PC-3 (cell line): ENCODE results near the gene SEMA3B. TPM values are rescaled to one million over a fixed set of nuclear protein-coding genes. Genes with fewer than 3 reads are reported as not detected.

Experiments used
- ATAC-seq: fragments of 200-7000 bp; cut with Tn5 transposase; 2 replicates; pipeline ENCODE4 v1.9.1; 2020; ENCODE audit warnings: mild to moderate bottlenecking, moderate library complexity
- BruUV-seq: library from RNA; stranded (reverse); fragments of 400-500 nt; replicated peaks from 2 replicates; lab custom pipeline; 2021; lab: Mats Ljungman, UMichigan
- CTCF ChIA-PET: fragments of 300-600 bp; sonication (Branson Sonifier 250); formaldehyde crosslinking; loops from one replicate; lab custom pipeline; 2022; ENCODE audit warnings: antibody characterized with exemption; lab: Charles Lee
- POLR2A ChIA-PET: fragments of 300-600 bp; sonication (Branson Sonifier 250); formaldehyde crosslinking; loops from one replicate; lab custom pipeline; 2022; ENCODE audit warnings: antibody characterized with exemption; ENCODE audit not compliant: unreplicated experiment; lab: Charles Lee
- DNase-seq: peaks from one replicate; pipeline ENCODE4 v3.0.0-alpha.2; 2015
- H2AFZ ChIP-seq: fragments of 300-600 bp; sonication (generic); 2 replicates; pipeline ENCODE4 v1.6.0; 2016; ENCODE audit warnings: antibody characterized with exemption, low read length
- H3F3A ChIP-seq: fragments of 300-600 bp; sonication (generic); one replicate; pipeline ENCODE4 v1.6.0; 2017; ENCODE audit warnings: antibody characterized with exemption, low read length, control low read depth, mild to moderate bottlenecking; ENCODE audit not compliant: unreplicated experiment
- H3K27ac ChIP-seq: fragments of 300-600 bp; sonication (generic); 2 replicates; pipeline ENCODE4 v1.5.1; 2016; ENCODE audit warnings: mild to moderate bottlenecking, low read length
- H3K27me3 ChIP-seq: fragments of 300-600 bp; sonication (generic); 2 replicates; pipeline ENCODE4 v1.6.1; 2016; ENCODE audit warnings: low read length, mixed read lengths
- H3K36me3 ChIP-seq: fragments of 300-600 bp; sonication (generic); 2 replicates; pipeline ENCODE4 v1.6.1; 2016; ENCODE audit warnings: low read depth, mixed run types, low read length, mixed read lengths
- H3K4me1 ChIP-seq: fragments of 300-600 bp; sonication (generic); 2 replicates; pipeline ENCODE4 v1.5.1; 2016; ENCODE audit warnings: low read length; ENCODE audit not compliant: insufficient read depth
- H3K4me2 ChIP-seq: fragments of 300-600 bp; sonication (generic); 2 replicates; pipeline ENCODE4 v1.6.0; 2016; ENCODE audit warnings: low read length
- H3K4me3 ChIP-seq: fragments of 300-600 bp; sonication (generic); 2 replicates; pipeline ENCODE4 v1.5.1; 2016; ENCODE audit warnings: mild to moderate bottlenecking, low read length, mixed read lengths
- H3K79me2 ChIP-seq: fragments of 300-600 bp; sonication (generic); 2 replicates; pipeline ENCODE4 v1.6.1; 2017; ENCODE audit warnings: low read length, mixed read lengths
- H3K9ac ChIP-seq: fragments of 300-600 bp; sonication (generic); 2 replicates; pipeline ENCODE4 v1.6.0; 2016; ENCODE audit warnings: mild to moderate bottlenecking, low read length
- H3K9me2 ChIP-seq: fragments of 300-600 bp; sonication (generic); replicated peaks from 2 replicates; pipeline ENCODE4 v1.6.1; 2016; ENCODE audit warnings: mixed run types, low read length, mixed read lengths
- H3K9me3 ChIP-seq: fragments of 300-600 bp; sonication (generic); 2 replicates; pipeline ENCODE4 v1.6.1; 2016; ENCODE audit warnings: low read length, mixed read lengths
- H4K20me1 ChIP-seq: fragments of 300-600 bp; sonication (generic); 2 replicates; pipeline ENCODE4 v1.6.1; 2016; ENCODE audit warnings: low read length, mixed read lengths
- EZH2 ChIP-seq: fragments of 300-600 bp; sonication (generic); IDR thresholded peaks from one replicate; pipeline ENCODE4 v1.6.1; 2017; ENCODE audit warnings: antibody characterized with exemption, mild to moderate bottlenecking, low read length; ENCODE audit not compliant: unreplicated experiment
- EZH2phosphoT487 ChIP-seq: fragments of 300-600 bp; sonication (generic); IDR thresholded peaks from 2 replicates; pipeline ENCODE4 v1.6.1; 2018; ENCODE audit warnings: mild to moderate bottlenecking, antibody characterized with exemption, low read length, borderline replicate concordance
- intact Hi-C: fragments of 100-400 bp; cut with micrococcal nuclease; formaldehyde crosslinking; loops from 2 replicates; pipeline ENCODE4 v1.9.0; 2023
- total RNA-seq: library from RNA; depleted of rRNA; stranded (reverse); fragments of >200 nt; gene quantifications from 2 replicates; pipeline ENCODE4 v1.2.3, GENCODE V29; 2014
- TF ChIP-seq, protein P1 (sequence below): fragments of 300-600 bp; sonication (generic); conservative IDR thresholded peaks from 2 replicates; pipeline ENCODE4 v1.5.1; 2017; ENCODE audit warnings: antibody characterized with exemption, low read depth, mild to moderate bottlenecking, low read length

SEMA3B gene
- total RNA-seq, 1 experiment from 2014 or later = 40.1 TPM

DNA sequence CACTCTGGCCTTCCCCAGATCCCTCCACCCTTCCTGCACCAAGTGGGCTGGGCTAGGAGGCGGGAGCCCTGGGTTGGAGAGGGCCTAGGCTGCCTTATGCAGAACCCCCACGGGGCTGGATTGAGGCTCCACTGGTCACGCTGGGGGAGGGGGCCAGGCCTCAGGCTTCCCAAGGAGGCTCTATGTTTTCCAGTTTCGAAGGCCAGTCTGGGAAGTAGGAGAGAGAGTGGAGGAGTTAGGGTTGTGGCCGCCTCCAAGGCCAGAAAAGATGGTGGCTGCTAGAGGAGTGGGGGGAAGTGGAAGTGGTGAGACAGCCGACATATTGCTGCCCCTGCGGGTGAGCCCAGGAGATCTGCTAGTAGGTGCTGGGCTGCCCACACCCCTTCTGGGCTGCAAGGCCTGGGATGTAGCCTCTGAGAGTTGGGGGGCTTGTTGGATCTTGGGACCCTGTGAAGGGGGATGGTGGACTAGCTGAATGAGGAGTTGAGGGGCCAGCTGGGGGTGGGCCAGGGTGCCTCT, 31.8 kb upstream of the SEMA3B start:
- Histone ChIP-seq H3K9ac (peak overlapping the region; percentile 85), H3K4me3 (peak overlapping the region; percentile 78), H3K9me3 (no peaks in the 10 kb centered on the region), H3F3A (peaks cover 5% of the 10 kb centered on the region), H3K4me2 (peak overlapping the region; percentile 98), H3K36me3 (peaks cover 7% of the 10 kb centered on the region; the same call in 1 of the 2 replicates), H4K20me1 (peaks cover 42% of the 10 kb centered on the region), H3K79me2 (peaks cover 61% of the 10 kb centered on the region), H3K27me3 (no peaks in the 10 kb centered on the region), H2AFZ (no peak overlapping the region), H3K9me2 (no peaks in the 10 kb centered on the region), H3K27ac (peak overlapping the region; percentile 55), H3K4me1 (peaks cover 15% of the 10 kb centered on the region)
- intact Hi-C loops = no loop called here
- TF ChIP-seq EZH2phosphoT487 = no peak
- TF ChIP-seq, protein P1, sequence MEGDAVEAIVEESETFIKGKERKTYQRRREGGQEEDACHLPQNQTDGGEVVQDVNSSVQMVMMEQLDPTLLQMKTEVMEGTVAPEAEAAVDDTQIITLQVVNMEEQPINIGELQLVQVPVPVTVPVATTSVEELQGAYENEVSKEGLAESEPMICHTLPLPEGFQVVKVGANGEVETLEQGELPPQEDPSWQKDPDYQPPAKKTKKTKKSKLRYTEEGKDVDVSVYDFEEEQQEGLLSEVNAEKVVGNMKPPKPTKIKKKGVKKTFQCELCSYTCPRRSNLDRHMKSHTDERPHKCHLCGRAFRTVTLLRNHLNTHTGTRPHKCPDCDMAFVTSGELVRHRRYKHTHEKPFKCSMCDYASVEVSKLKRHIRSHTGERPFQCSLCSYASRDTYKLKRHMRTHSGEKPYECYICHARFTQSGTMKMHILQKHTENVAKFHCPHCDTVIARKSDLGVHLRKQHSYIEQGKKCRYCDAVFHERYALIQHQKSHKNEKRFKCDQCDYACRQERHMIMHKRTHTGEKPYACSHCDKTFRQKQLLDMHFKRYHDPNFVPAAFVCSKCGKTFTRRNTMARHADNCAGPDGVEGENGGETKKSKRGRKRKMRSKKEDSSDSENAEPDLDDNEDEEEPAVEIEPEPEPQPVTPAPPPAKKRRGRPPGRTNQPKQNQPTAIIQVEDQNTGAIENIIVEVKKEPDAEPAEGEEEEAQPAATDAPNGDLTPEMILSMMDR = no peak
- TF ChIP-seq EZH2 = no peak
- ChIA-PET POLR2A (no interaction called here), CTCF (no interaction called here)
- ATAC-seq (peak; percentile 7; the same call in 1 of the 2 replicates), DNase-seq (peak; percentile 36)
- BruUV-seq = no TSS peak

DNA sequence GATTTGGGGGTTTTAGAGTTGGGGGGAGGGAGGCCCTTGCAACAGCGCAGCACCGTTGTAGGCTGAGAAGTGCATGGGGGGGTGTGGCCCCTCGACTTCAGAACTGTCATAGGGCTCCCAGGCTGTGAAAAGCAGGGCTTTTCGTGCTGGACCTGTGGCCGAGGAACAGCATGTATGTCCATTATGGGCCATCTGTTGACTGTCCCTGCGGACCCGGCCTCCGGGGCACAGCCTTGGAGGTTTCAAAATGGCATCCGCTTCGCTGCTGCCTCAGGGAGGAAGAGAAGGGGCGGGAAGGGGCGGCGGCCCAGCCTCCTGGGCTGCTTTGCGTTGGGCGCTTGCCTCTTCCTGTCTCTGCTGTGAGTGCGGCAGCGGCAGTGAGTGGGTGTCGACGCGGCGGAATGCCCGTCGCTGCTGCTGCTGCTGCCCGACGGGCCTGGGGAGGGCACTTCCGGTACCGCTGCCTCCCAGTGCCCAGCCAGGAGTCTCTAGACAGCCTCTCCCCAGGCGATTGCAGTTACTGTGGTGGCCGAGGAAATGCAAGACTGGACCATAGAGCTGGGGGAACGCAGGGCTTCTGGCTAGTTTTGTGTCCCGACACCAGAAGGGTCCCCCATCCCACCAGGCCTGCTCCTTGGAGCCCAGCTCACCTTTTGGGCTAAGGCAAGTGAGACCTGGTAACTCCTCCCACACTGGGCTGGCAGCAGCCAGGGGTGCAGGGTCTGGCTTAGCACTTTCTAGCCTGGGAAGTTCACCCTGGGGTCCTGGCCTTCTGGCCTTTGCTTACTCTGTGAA, 31.0 kb upstream of the SEMA3B start:
- Histone ChIP-seq H3K79me2 (peaks cover 69% of the 10 kb centered on the region), H3K27me3 (no peaks in the 10 kb centered on the region), H3K9me3 (no peaks in the 10 kb centered on the region), H3K4me2 (peak overlapping the region; percentile 98), H3K36me3 (peaks cover 7% of the 10 kb centered on the region; the same call in 1 of the 2 replicates), H3K4me1 (peaks cover 15% of the 10 kb centered on the region), H4K20me1 (peaks cover 42% of the 10 kb centered on the region), H3K9ac (peak overlapping the region; percentile 85), H3K27ac (peak overlapping the region; percentile 55), H2AFZ (peak overlapping the region; percentile 48; the same call in 1 of the 2 replicates), H3K9me2 (no peaks in the 10 kb centered on the region), H3F3A (peaks cover 5% of the 10 kb centered on the region), H3K4me3 (peak overlapping the region; percentile 78)
- DNase-seq (peak; percentile 89), ATAC-seq (peak; percentile 41)
- CTCF ChIA-PET = no interaction called here
- no TSS peak for BruUV-seq
- intact Hi-C loops = no loop called here
- TF ChIP-seq EZH2phosphoT487 (no peak), EZH2 (no peak)
- TF ChIP-seq, protein P1 = no peak
- POLR2A ChIA-PET = no interaction called here
